Tibial nerve (tissue), 4 donors: ENCODE data around the gene BMERB1. TPM values are rescaled to one million over a fixed set of nuclear protein-coding genes. Genes with fewer than 3 reads are reported as not detected.

ENCODE experiments used
- DNase-seq, 2 donors: peaks; one replicate each; pipeline ENCODE4 v3.0.0-alpha.2; 2019; ENCODE audit warnings: low spot score in 2 of 2
- H3K27ac ChIP-seq, 4 donors: fragments of 200-600 bp; sonication (generic) in 3 of 4; one replicate each; pipeline ENCODE4 v1.5.1; 2017 to 2019; ENCODE audit warnings: mild to moderate bottlenecking in 1 of 4
- H3K27me3 ChIP-seq, 2 donors: fragments of 200-600 bp; sonication (generic) in 1 of 2; one replicate each; pipeline versions ENCODE4 v1.5.1 to v1.6.0; 2017 to 2019
- H3K36me3 ChIP-seq, 3 donors: fragments of 200-600 bp; sonication (generic); one replicate each; pipeline ENCODE4 v1.5.1; 2018 to 2019
- H3K4me1 ChIP-seq, 4 donors: fragments of 200-600 bp; sonication (generic) in 3 of 4; one replicate each; pipeline ENCODE4 v1.5.1; 2017 to 2019
- H3K4me3 ChIP-seq, 4 donors: fragments of 200-600 bp; sonication (generic) in 3 of 4; one replicate each; pipeline ENCODE4 v1.5.1; 2017 to 2019; ENCODE audit warnings: mild to moderate bottlenecking in 1 of 4, moderate library complexity in 1 of 4
- H3K9me3 ChIP-seq, 4 donors: fragments of 200-600 bp; sonication (generic) in 3 of 4; one replicate each; pipeline ENCODE4 v1.5.1; 2017 to 2019
- CTCF ChIP-seq, 5 experiments: fragments of 200-600 bp in 3 of 5; fragments of 450-650 bp in 2 of 5; sonication (generic) in 3 of 5; IDR thresholded peaks; one replicate each; pipeline ENCODE4 v1.5.1; 2016 to 2019; ENCODE audit warnings: antibody characterized with exemption in 5 of 5, mild to moderate bottlenecking in 3 of 5, moderate library complexity in 2 of 5
- EP300 ChIP-seq, 2 donors: sonication (generic); formaldehyde crosslinking; IDR thresholded peaks; one replicate each; pipeline ENCODE4 v1.6.1; 2017; ENCODE audit warnings: antibody characterized with exemption in 2 of 2, mild to moderate bottlenecking in 1 of 2
- POLR2A ChIP-seq, 2 donors: fragments of 450-650 bp; IDR thresholded peaks; one replicate each; pipeline ENCODE4 v1.6.1; 2017; ENCODE audit warnings: antibody characterized with exemption in 2 of 2, mild to moderate bottlenecking in 2 of 2, moderate library complexity in 2 of 2
- WGBS, 2 donors: methylation state at CpG; one replicate each; pipeline ENCODE4 v1.1.5; 2018; 5-methylcytosine and 5-hydroxymethylcytosine counted together
- total RNA-seq, 4 donors: library from RNA; depleted of rRNA; stranded (reverse); fragments of >200 nt; gene quantifications; one replicate each; pipeline ENCODE4 v1.1.0, GENCODE V29; 2016

BMERB1 gene
- total RNA-seq, 4 donors from 2014 or later = 42.9 to 85.9 (median 54.8) TPM

DNA sequence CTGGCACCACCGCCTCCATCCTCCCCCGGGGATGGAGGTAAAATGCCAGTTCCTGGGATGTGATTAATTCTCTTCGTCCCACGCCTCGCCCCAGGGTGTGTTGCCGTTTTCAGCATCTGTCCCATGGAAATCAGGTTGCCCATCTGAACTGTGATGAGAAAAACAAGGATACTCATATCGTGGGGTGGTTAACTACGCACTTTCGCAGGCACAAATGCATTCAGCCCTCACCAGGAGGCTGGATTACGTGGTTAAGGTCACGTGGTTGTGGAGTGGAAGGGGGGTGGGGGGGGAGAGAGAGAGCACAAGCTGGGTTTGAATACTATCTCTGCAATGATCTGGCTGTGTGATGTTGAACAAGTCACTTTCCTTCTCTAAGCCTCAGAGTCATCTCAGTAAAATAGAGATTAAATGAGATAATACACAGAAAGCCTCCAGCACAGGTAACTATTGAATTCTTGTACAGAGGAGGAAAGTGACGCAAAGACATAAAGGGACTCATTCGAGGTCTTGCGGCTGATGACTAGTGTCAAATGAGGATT, 74.7 kb downstream of the BMERB1 start:
- Histone ChIP-seq H3K27me3 (no peaks in the 10 kb centered on the region), H3K36me3 (peaks cover 0 to 4% (median 0%) of the 10 kb centered on the region in 3 donors), H3K4me1 (peaks cover 0 to 10% (median 0%) of the 10 kb centered on the region in 4 donors), H3K4me3 (no peak overlapping the region), H3K27ac (no peak overlapping the region), H3K9me3 (no peaks in the 10 kb centered on the region)
- no peak for TF ChIP-seq EP300 (IDR thresholded peaks at IDR 0.05)
- TF ChIP-seq POLR2A (IDR thresholded peaks at IDR 0.05) = no peak
- no peak for TF ChIP-seq CTCF (IDR thresholded peaks at IDR 0.05)
- WGBS, 2 donors = 84 to 90% methylated on average over 14 of the region's 14 CpGs
- DNase-seq = no peak

DNA sequence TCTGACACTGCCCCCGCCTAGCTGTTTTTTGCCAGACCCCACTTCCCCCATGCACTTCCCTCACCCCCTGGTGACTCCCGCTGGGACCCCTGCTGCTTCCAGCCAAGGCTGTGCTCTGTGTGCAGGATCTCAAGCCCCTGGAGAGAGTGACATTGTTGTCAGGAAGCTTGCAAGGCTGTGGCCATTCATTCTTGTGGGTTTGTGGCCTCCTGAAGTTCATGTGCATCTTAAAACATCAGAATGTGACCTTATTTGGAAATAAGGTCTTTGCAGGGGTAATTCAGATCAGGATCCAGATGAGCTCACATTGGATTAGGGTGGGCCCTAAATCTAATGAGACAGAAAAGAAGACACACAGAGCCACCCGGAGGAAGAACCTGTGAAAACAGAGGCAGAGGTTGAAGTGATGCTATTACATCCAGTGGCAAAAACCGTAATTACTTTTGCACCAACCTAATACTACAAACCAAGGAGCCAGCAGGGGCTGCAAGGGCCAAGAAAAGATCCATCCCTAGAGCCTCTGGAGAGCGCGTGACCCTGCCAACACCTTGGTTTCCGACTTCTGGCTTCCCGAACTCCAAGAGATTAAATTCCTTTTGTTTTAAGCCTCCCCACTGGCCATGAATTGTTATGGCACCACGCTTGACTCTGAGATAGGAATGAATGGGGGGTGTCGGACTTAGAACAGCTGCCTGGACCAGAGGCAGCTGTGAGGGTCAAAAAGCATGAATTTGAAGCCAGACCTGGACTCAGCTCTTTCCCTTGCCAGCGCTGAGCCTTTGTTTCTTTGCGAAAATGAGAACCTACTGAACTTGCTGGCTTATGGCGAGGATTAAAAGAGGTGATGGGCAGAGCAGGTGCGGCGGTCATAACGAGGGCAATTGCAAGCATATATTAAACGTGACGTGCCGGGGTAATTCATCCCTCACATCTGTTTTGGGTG, 75.5 kb downstream of the BMERB1 start:
- H3K27ac ChIP-seq = no peak overlapping the region
- H3K36me3 ChIP-seq = peaks cover 0 to 4% (median 0%) of the 10 kb centered on the region in 3 donors
- no peak overlapping the region for H3K4me3 ChIP-seq
- WGBS, 2 donors = 76 to 78% methylated on average over 19 of the region's 19 CpGs
- no peaks in the 10 kb centered on the region for H3K9me3 ChIP-seq
- DNase-seq = no peak
- TF ChIP-seq POLR2A (IDR thresholded peaks at IDR 0.05) (no peak), CTCF (IDR thresholded peaks at IDR 0.05) (no peak), EP300 (IDR thresholded peaks at IDR 0.05) (no peak)
- H3K4me1 ChIP-seq = peaks cover 0 to 10% (median 0%) of the 10 kb centered on the region in 4 donors
- H3K27me3 ChIP-seq = no peaks in the 10 kb centered on the region

- DNase-seq = no peak
- no peak overlapping the region for H3K27ac ChIP-seq
- H3K36me3 ChIP-seq = peaks cover 0 to 14% (median 0%) of the 10 kb centered on the region in 3 donors
- H3K9me3 ChIP-seq = no peaks in the 10 kb centered on the region
- no peak for TF ChIP-seq POLR2A (IDR thresholded peaks at IDR 0.05)
- TF ChIP-seq EP300 (IDR thresholded peaks at IDR 0.05) = no peak
- TF ChIP-seq CTCF (IDR thresholded peaks at IDR 0.05) = no peak
- peaks cover 0 to 10% (median 0%) of the 10 kb centered on the region in 4 donors for H3K4me1 ChIP-seq
- no peaks in the 10 kb centered on the region for H3K27me3 ChIP-seq
- H3K4me3 ChIP-seq = no peak overlapping the region
- 79 to 85% methylated on average over 6 of the region's 6 CpGs for WGBS, 2 donors
Observed at GRCh38 chr16:15510992-15511391, 76.6 kb downstream of the BMERB1 start.

- no peaks in the 10 kb centered on the region for H3K9me3 ChIP-seq
- H3K27ac ChIP-seq = no peak overlapping the region
- TF ChIP-seq EP300 (IDR thresholded peaks at IDR 0.05) = no peak
- no peak for TF ChIP-seq POLR2A (IDR thresholded peaks at IDR 0.05)
- no peak for TF ChIP-seq CTCF (IDR thresholded peaks at IDR 0.05)
- no peak for DNase-seq
- H3K4me3 ChIP-seq = no peak overlapping the region
- H3K4me1 ChIP-seq = peaks cover 0 to 10% (median 0%) of the 10 kb centered on the region in 4 donors
- H3K36me3 ChIP-seq = peaks cover 0 to 20% (median 0%) of the 10 kb centered on the region in 3 donors
- WGBS, 2 donors = 92 to 97% methylated on average over 11 of the region's 11 CpGs
- H3K27me3 ChIP-seq = no peaks in the 10 kb centered on the region
Observed at GRCh38 chr16:15511759-15512487, 77.5 kb downstream of the BMERB1 start.
